HCT116 (cell line): Measurements from ENCODE around the gene SLC44A2. TPM values are rescaled to one million over a fixed set of nuclear protein-coding genes. Genes with fewer than 3 reads are reported as not detected.

ENCODE experiments used
- ATAC-seq: fragments of 200-7000 bp; cut with Tn5 transposase; 2 replicates; pipeline ENCODE4 v1.9.1; 2020; ENCODE audit warnings: mild to moderate bottlenecking, moderate library complexity
- BruUV-seq: library from RNA; stranded (reverse); fragments of 400-500 nt; replicated peaks from 2 replicates; lab custom pipeline; 2021; lab: Mats Ljungman, UMichigan
- CTCF ChIA-PET: fragments of 300-600 bp; sonication (Branson Sonifier 250); formaldehyde crosslinking; loops from one replicate; lab custom pipeline; 2021; ENCODE audit warnings: antibody characterized with exemption; lab: Charles Lee
- POLR2A ChIA-PET: fragments of 300-600, 350-600 bp; sonication (Branson Sonifier 250); formaldehyde crosslinking; loops from one replicate; lab custom pipeline; 2021; ENCODE audit warnings: antibody characterized with exemption; lab: Charles Lee
- RAD21 ChIA-PET, 2 experiments: fragments of 300-600 bp; sonication (Branson Sonifier 250); formaldehyde crosslinking; loops; one replicate each; lab custom pipeline; 2023; ENCODE audit warnings: low total read pairs in 2 of 2; ENCODE audit not compliant: uncharacterized antibody in 2 of 2, unreplicated experiment in 2 of 2, low non-redundant PET in 1 of 2; lab: Charles Lee
- DNase-seq: peaks from one replicate; pipeline ENCODE4 v3.0.0-alpha.2; 2010; ENCODE audit warnings: low read depth, low spot score
- H2AFZ ChIP-seq: fragments of 200-600 bp; shearing (Covaris generic), sonication (generic); 2 replicates; pipeline ENCODE4 v1.6.1; 2017; ENCODE audit warnings: low read depth, mixed run types, mixed read lengths, antibody characterized with exemption, low read length; ENCODE audit not compliant: poor library complexity, severe bottlenecking
- H3K27ac ChIP-seq: 2 replicates; pipeline ENCODE4 v1.5.1; 2012; ENCODE audit warnings: low read depth, low read length
- H3K27me3 ChIP-seq: fragments of 200-600 bp; sonication (generic); 2 replicates; pipeline ENCODE4 v1.6.1; 2016; ENCODE audit warnings: mixed run types, low read length, mixed read lengths; ENCODE audit not compliant: insufficient read depth
- H3K36me3 ChIP-seq, 2 experiments: fragments of 200-500 bp in 1 of 2; fragments of 200-600 bp in 1 of 2; sonication (Bioruptor generic) in 1 of 2; sonication (generic) in 1 of 2; 2 replicates each; pipeline versions ENCODE4 v1.5.1 to v1.6.1; 2014 to 2016; ENCODE audit warnings: low read length in 2 of 2, inconsistent platforms in 1 of 2, mixed read lengths in 1 of 2, mixed run types in 1 of 2; ENCODE audit not compliant: insufficient read depth in 2 of 2, control insufficient read depth in 1 of 2
- H3K4me1 ChIP-seq, 2 experiments: fragments of 200-600 bp in 1 of 2; sonication (generic) in 1 of 2; 2 replicates each; pipeline versions ENCODE4 v1.5.1 to v1.6.1; 2012 to 2017; ENCODE audit warnings: low read length in 2 of 2, inconsistent platforms in 1 of 2, mild to moderate bottlenecking in 1 of 2, mixed read lengths in 1 of 2, mixed run types in 1 of 2, moderate library complexity in 1 of 2; ENCODE audit not compliant: insufficient read depth in 2 of 2, control insufficient read depth in 1 of 2
- H3K4me2 ChIP-seq: fragments of 200-600 bp; sonication (generic); 2 replicates; pipeline ENCODE4 v1.6.1; 2017; ENCODE audit warnings: mixed run types, low read length, mixed read lengths
- H3K4me3 ChIP-seq, 2 experiments: fragments of 200-600 bp in 1 of 2; sonication (generic) in 1 of 2; replicated peaks in 1 of 2; 2 replicates each; pipeline ENCODE4 v1.5.1; 2011 to 2016; ENCODE audit warnings: low read length in 2 of 2, control low read depth in 1 of 2, low read depth in 1 of 2, mild to moderate bottlenecking in 1 of 2, mixed read lengths in 1 of 2, mixed run types in 1 of 2
- H3K79me2 ChIP-seq: fragments of 200-600 bp; sonication (generic); 2 replicates; pipeline ENCODE4 v1.6.1; 2017; ENCODE audit warnings: mild to moderate bottlenecking, mixed run types, low read length, moderate library complexity, mixed read lengths; ENCODE audit not compliant: insufficient read depth
- H3K9ac ChIP-seq: fragments of 200-600 bp; sonication (generic); 2 replicates; pipeline ENCODE4 v1.6.1; 2016; ENCODE audit warnings: low read length, mixed read lengths
- H3K9me2 ChIP-seq: fragments of 200-600 bp; sonication (generic), shearing (Covaris generic); 2 replicates; pipeline ENCODE4 v1.6.1; 2017; ENCODE audit warnings: mixed run types, mild to moderate bottlenecking, moderate library complexity; ENCODE audit not compliant: insufficient read depth
- H3K9me3 ChIP-seq, 2 experiments: fragments of 200-500 bp in 1 of 2; fragments of 200-600 bp in 1 of 2; sonication (Bioruptor generic) in 1 of 2; sonication (generic) in 1 of 2; 2 replicates each; pipeline ENCODE4 v1.6.1; 2014 to 2017; ENCODE audit warnings: low read length in 2 of 2, mixed read lengths in 2 of 2, inconsistent platforms in 1 of 2, low read depth in 1 of 2, mild to moderate bottlenecking in 1 of 2, mixed run types in 1 of 2, moderate library complexity in 1 of 2; ENCODE audit not compliant: control insufficient read depth in 1 of 2, insufficient read depth in 1 of 2
- H4K20me1 ChIP-seq: fragments of 200-600 bp; sonication (generic), shearing (Covaris generic); 2 replicates; pipeline ENCODE4 v1.6.1; 2017; ENCODE audit warnings: mixed run types, mild to moderate bottlenecking, moderate library complexity; ENCODE audit not compliant: insufficient read depth
- CEBPB ChIP-seq: IDR thresholded peaks from 2 replicates; pipeline ENCODE4 v1.6.1; 2012; ENCODE audit warnings: low read depth
- ELF1 ChIP-seq: IDR thresholded peaks from 2 replicates; pipeline ENCODE4 v1.6.1; 2012; ENCODE audit warnings: low read depth, borderline replicate concordance
- EZH2phosphoT487 ChIP-seq: fragments of 200-600 bp; IDR thresholded peaks from 2 replicates; pipeline ENCODE4 v1.6.1; 2018; ENCODE audit warnings: antibody characterized with exemption, borderline replicate concordance
- FOSL1 ChIP-seq: IDR thresholded peaks from 2 replicates; pipeline ENCODE4 v1.6.1; 2012; ENCODE audit warnings: low read depth
- JUND ChIP-seq: IDR thresholded peaks from 2 replicates; pipeline ENCODE4 v1.6.1; 2012
- POLR2A ChIP-seq: IDR thresholded peaks from 2 replicates; pipeline ENCODE4 v1.7.0; 2011; ENCODE audit warnings: borderline replicate concordance; ENCODE audit not compliant: insufficient read depth, insufficient read length; ENCODE audit errors: extremely low read depth
- POLR2AphosphoS5 ChIP-seq: IDR thresholded peaks from 2 replicates; pipeline ENCODE4 v1.6.1; 2011; ENCODE audit warnings: mild to moderate bottlenecking, low read depth, low read length, moderate library complexity
- SIN3A ChIP-seq: IDR thresholded peaks from 2 replicates; pipeline ENCODE4 v1.6.1; 2012; ENCODE audit warnings: low read depth
- YY1 ChIP-seq: IDR thresholded peaks from 2 replicates; pipeline ENCODE4 v1.6.1; 2011; ENCODE audit warnings: low read length, low read depth, moderate library complexity, mild to moderate bottlenecking; ENCODE audit not compliant: insufficient replicate concordance; ENCODE audit errors: extremely low read depth
- ZFX ChIP-seq: fragments of 450-650 bp; IDR thresholded peaks from 2 replicates; pipeline ENCODE4 v1.6.1; 2017
- ZNF274 ChIP-seq: fragments of 200-500 bp; sonication (Bioruptor generic); IDR thresholded peaks from 2 replicates; pipeline ENCODE4 v1.6.1; 2014; ENCODE audit warnings: mild to moderate bottlenecking, low read depth, low read length, inconsistent platforms
- intact Hi-C: fragments of 100-400 bp; cut with micrococcal nuclease; formaldehyde crosslinking; loops from 2 replicates; pipeline ENCODE4 v1.10.0; 2022
- total RNA-seq: library from RNA; stranded (reverse); gene quantifications from one replicate; pipeline ENCODE4 v1.2.1, GENCODE V29; 2021; ENCODE audit not compliant: unreplicated experiment
- TF ChIP-seq, protein P1 (sequence below): IDR thresholded peaks from 2 replicates; pipeline ENCODE4 v1.6.1; 2012; ENCODE audit warnings: low read depth

SLC44A2 gene
- total RNA-seq, 1 experiment from 2014 or later = 90.9 TPM

DNA sequence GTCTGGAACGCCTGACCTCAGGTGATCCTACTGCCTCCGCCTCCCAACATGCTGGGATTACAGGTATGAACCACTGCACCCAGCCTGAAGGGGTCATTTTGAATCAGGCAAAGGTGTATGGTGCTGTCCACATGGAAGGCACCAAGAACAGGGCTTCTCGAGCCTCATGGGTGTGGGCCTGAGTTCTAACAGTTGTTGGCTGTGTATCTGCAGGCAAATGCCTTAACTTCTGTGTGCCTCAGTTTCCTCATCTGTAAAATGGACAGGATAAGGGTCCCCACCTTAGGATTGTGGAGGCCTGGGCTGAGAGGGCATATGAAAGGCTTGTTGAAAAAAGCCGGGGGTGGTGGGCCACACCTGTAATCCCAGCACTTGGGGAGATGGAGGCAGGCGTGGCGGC is 47.4 kb upstream of the SLC44A2 start:
- Histone ChIP-seq H3K9me3 (no peaks in the 10 kb centered on the region), H3K36me3 (peaks cover 9 to 14% of the 10 kb centered on the region in 2 experiments; a peak in 3 of 4 replicates), H3K9me2 (no peaks in the 10 kb centered on the region), H2AFZ (no peak overlapping the region), H3K4me1 (peaks cover 8 to 20% of the 10 kb centered on the region in 2 experiments; a peak in 3 of 4 replicates), H3K79me2 (no peaks in the 10 kb centered on the region; the same call in 1 of the 2 replicates), H3K27ac (peak overlapping the region; percentile 67), H4K20me1 (no peaks in the 10 kb centered on the region), H3K4me3 (no peak overlapping the region), H3K9ac (peak overlapping the region; percentile 60), H3K27me3 (no peaks in the 10 kb centered on the region), H3K4me2 (peak overlapping the region; percentile 74; the same call in 1 of the 2 replicates)
- intact Hi-C loops = no loop called here
- ChIA-PET POLR2A (no interaction called here), CTCF (interaction anchor here (0.7 kb wide), 1 partner anchor 108 kb away, joined by 3 read pairs; no protein-coding TSS in a partner anchor), RAD21 (interaction anchor here in 1 of 2 experiments (0.9 kb wide), 1 partner anchor 37 kb away, joined by 3 read pairs; no protein-coding TSS in a partner anchor)
- no TSS peak for BruUV-seq
- no peak for DNase-seq
- TF ChIP-seq POLR2AphosphoS5 = no peak
- TF ChIP-seq ZNF274 = no peak
- no peak for TF ChIP-seq JUND
- TF ChIP-seq, protein P1, sequence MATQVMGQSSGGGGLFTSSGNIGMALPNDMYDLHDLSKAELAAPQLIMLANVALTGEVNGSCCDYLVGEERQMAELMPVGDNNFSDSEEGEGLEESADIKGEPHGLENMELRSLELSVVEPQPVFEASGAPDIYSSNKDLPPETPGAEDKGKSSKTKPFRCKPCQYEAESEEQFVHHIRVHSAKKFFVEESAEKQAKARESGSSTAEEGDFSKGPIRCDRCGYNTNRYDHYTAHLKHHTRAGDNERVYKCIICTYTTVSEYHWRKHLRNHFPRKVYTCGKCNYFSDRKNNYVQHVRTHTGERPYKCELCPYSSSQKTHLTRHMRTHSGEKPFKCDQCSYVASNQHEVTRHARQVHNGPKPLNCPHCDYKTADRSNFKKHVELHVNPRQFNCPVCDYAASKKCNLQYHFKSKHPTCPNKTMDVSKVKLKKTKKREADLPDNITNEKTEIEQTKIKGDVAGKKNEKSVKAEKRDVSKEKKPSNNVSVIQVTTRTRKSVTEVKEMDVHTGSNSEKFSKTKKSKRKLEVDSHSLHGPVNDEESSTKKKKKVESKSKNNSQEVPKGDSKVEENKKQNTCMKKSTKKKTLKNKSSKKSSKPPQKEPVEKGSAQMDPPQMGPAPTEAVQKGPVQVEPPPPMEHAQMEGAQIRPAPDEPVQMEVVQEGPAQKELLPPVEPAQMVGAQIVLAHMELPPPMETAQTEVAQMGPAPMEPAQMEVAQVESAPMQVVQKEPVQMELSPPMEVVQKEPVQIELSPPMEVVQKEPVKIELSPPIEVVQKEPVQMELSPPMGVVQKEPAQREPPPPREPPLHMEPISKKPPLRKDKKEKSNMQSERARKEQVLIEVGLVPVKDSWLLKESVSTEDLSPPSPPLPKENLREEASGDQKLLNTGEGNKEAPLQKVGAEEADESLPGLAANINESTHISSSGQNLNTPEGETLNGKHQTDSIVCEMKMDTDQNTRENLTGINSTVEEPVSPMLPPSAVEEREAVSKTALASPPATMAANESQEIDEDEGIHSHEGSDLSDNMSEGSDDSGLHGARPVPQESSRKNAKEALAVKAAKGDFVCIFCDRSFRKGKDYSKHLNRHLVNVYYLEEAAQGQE = no peak
- no peak for TF ChIP-seq YY1
- no peak for TF ChIP-seq ZFX
- TF ChIP-seq FOSL1 = no peak
- no peak for TF ChIP-seq ELF1
- no peak for TF ChIP-seq CEBPB
- TF ChIP-seq SIN3A = no peak
- TF ChIP-seq POLR2A = no peak
- TF ChIP-seq EZH2phosphoT487 = no peak
- ATAC-seq = no peak
